Caco-2 (cell line): ENCODE results near the gene TPSG1. TPM values are rescaled to one million over a fixed set of nuclear protein-coding genes. Genes with fewer than 3 reads are reported as not detected.

Experiments
- BruUV-seq: library from RNA; stranded (reverse); fragments of 400-500 nt; replicated peaks from 2 replicates; lab custom pipeline; 2021; lab: Mats Ljungman, UMichigan
- CTCF ChIA-PET: fragments of 300-600 bp; sonication (Branson Sonifier 250); formaldehyde crosslinking; loops from one replicate; lab custom pipeline; 2022; ENCODE audit warnings: antibody characterized with exemption; lab: Charles Lee
- POLR2A ChIA-PET: fragments of 300-600 bp; sonication (Branson Sonifier 250); formaldehyde crosslinking; loops from one replicate; lab custom pipeline; 2022; ENCODE audit warnings: antibody characterized with exemption; lab: Charles Lee
- DNase-seq, 2 experiments: peaks; one replicate each; pipeline versions ENCODE4 v3.0.0 to v3.0.0-alpha.2; 2020 to 2022
- H3K27me3 ChIP-seq: replicated peaks from 2 replicates; pipeline ENCODE4 v1.6.0; 2011; ENCODE audit warnings: low read length; ENCODE audit not compliant: control insufficient read depth, insufficient read depth
- H3K36me3 ChIP-seq: 2 replicates; pipeline ENCODE4 v1.5.1; 2011; ENCODE audit warnings: low read length; ENCODE audit not compliant: control insufficient read depth, insufficient read depth
- H3K4me1 ChIP-seq: fragments of 250-450 bp; sonication (Bioruptor Pico); 2 replicates; pipeline ENCODE4 v1.5.1; 2020; ENCODE audit warnings: mild to moderate bottlenecking
- H3K4me3 ChIP-seq: 2 replicates; pipeline ENCODE4 v1.5.1; 2011; ENCODE audit warnings: low read depth, mild to moderate bottlenecking, control low read depth, low read length
- H3K9me3 ChIP-seq: fragments of 250-450 bp; sonication (Bioruptor Pico); 2 replicates; pipeline ENCODE4 v1.5.1; 2020; ENCODE audit warnings: mild to moderate bottlenecking, moderate library complexity
- H3K27ac Mint-ChIP-seq: one replicate; pipeline ENCODE4 v1.8.0; 2022; ENCODE audit warnings: mixed read lengths; ENCODE audit not compliant: unreplicated experiment
- H3K27me3 Mint-ChIP-seq: one replicate; pipeline ENCODE4 v1.8.0; 2022; ENCODE audit warnings: mixed read lengths; ENCODE audit not compliant: insufficient read depth, unreplicated experiment
- H3K36me3 Mint-ChIP-seq: one replicate; pipeline ENCODE4 v1.8.0; 2022; ENCODE audit warnings: mild to moderate bottlenecking, mixed read lengths; ENCODE audit not compliant: insufficient read depth, unreplicated experiment
- H3K4me1 Mint-ChIP-seq: one replicate; pipeline ENCODE4 v1.8.0; 2022; ENCODE audit warnings: low read depth, mixed read lengths; ENCODE audit not compliant: unreplicated experiment
- H3K4me3 Mint-ChIP-seq: one replicate; pipeline ENCODE4 v1.8.0; 2022; ENCODE audit warnings: mild to moderate bottlenecking, moderate library complexity, mixed read lengths; ENCODE audit not compliant: unreplicated experiment
- H3K9me3 Mint-ChIP-seq: one replicate; pipeline ENCODE4 v1.8.0; 2022; ENCODE audit warnings: mixed read lengths; ENCODE audit not compliant: unreplicated experiment
- intact Hi-C: fragments of 100-400 bp; cut with micrococcal nuclease; formaldehyde crosslinking; loops from one replicate; pipeline ENCODE4 v1.10.0; 2022; ENCODE audit not compliant: unreplicated experiment
- total RNA-seq: library from RNA; stranded (reverse); gene quantifications from 2 replicates; pipeline ENCODE4 v1.2.3, GENCODE V29; 2022
- TF ChIP-seq, protein P1 (sequence below), 2 experiments: fragments of 200-600 bp in 1 of 2; IDR thresholded peaks; 1 replicate in 1 of 2; 2 replicates in 1 of 2; pipeline versions ENCODE4 v1.5.1 to v1.8.0; 2011 to 2022; ENCODE audit warnings: antibody characterized with exemption in 1 of 2, control low read depth in 1 of 2, inconsistent platforms in 1 of 2, low read depth in 1 of 2, low read length in 1 of 2, mild to moderate bottlenecking in 1 of 2, moderate library complexity in 1 of 2; ENCODE audit not compliant: insufficient read depth in 1 of 2, severe bottlenecking in 1 of 2, unreplicated experiment in 1 of 2

Gene TPSG1
- total RNA-seq, 1 experiment from 2014 or later, result not detected

GRCh38 chr16:1198194-1198593 is 26.9 kb downstream of the TPSG1 start:
- peaks cover 6% of the 10 kb centered on the region for H3K36me3 Mint-ChIP-seq
- Histone ChIP-seq H3K36me3 (no peaks in the 10 kb centered on the region; the same call in 1 of the 2 replicates), H3K27me3 (no peaks in the 10 kb centered on the region), H3K9me3 (no peaks in the 10 kb centered on the region), H3K4me3 (no peak overlapping the region), H3K4me1 (no peaks in the 10 kb centered on the region)
- H3K9me3 Mint-ChIP-seq, result no peaks in the 10 kb centered on the region
- TF ChIP-seq, protein P1, sequence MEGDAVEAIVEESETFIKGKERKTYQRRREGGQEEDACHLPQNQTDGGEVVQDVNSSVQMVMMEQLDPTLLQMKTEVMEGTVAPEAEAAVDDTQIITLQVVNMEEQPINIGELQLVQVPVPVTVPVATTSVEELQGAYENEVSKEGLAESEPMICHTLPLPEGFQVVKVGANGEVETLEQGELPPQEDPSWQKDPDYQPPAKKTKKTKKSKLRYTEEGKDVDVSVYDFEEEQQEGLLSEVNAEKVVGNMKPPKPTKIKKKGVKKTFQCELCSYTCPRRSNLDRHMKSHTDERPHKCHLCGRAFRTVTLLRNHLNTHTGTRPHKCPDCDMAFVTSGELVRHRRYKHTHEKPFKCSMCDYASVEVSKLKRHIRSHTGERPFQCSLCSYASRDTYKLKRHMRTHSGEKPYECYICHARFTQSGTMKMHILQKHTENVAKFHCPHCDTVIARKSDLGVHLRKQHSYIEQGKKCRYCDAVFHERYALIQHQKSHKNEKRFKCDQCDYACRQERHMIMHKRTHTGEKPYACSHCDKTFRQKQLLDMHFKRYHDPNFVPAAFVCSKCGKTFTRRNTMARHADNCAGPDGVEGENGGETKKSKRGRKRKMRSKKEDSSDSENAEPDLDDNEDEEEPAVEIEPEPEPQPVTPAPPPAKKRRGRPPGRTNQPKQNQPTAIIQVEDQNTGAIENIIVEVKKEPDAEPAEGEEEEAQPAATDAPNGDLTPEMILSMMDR (IDR thresholded peaks at IDR 0.05; ENCODE audit: insufficient read depth in 1 of 2, low read depth in 1 of 2, low read length in 1 of 2, severe bottlenecking in 1 of 2, unreplicated experiment in 1 of 2), result no peak
- BruUV-seq, result no TSS peak
- POLR2A ChIA-PET, result no interaction called here
- no peaks in the 10 kb centered on the region for H3K4me1 Mint-ChIP-seq
- H3K27me3 Mint-ChIP-seq, result no peaks in the 10 kb centered on the region
- intact Hi-C loops, result no loop called here
- no peak overlapping the region for H3K27ac Mint-ChIP-seq
- CTCF ChIA-PET, result no interaction called here
- DNase-seq, result no peak
- no peak overlapping the region for H3K4me3 Mint-ChIP-seq

DNA sequence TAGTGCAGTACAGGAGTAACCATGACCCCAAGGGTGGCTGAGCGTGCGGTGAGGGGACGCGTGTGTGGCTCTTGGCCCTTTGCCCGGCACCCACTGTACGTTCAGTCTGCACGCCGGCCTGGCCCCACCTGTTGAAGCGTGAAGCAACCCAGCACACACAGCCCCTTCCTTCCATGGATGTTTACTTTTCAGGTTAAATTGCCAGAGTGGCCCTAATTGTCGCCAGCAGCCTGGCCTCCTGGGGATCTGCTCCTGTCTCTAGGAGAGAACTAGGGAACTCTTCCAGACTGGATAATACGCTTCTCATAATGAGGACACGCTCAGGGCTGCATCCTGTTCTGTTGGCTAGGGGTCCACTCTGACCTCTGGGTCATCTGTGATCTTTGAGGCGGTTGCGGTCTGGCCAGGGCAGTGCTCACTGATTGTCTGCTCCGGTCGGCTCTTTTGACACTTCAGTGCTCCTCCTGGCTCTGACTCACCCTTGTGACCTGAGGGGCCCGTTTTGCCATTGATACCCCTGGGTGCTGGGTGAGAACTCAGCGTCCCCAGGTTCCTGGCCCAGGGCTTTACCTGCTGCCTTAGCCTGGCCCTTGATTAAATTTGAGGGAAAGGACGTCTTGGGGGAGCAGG is 27.7 kb downstream of the TPSG1 start:
- intact Hi-C loops, result no loop called here
- no peak overlapping the region for H3K27ac Mint-ChIP-seq
- H3K4me3 Mint-ChIP-seq, result no peak overlapping the region
- no peaks in the 10 kb centered on the region for H3K4me1 Mint-ChIP-seq
- DNase-seq, result no peak
- ChIA-PET CTCF (no interaction called here), POLR2A (no interaction called here)
- Histone ChIP-seq H3K36me3 (no peaks in the 10 kb centered on the region; the same call in 1 of the 2 replicates), H3K27me3 (no peaks in the 10 kb centered on the region), H3K9me3 (no peaks in the 10 kb centered on the region), H3K4me1 (no peaks in the 10 kb centered on the region), H3K4me3 (no peak overlapping the region)
- H3K27me3 Mint-ChIP-seq, result no peaks in the 10 kb centered on the region
- H3K36me3 Mint-ChIP-seq, result peaks cover 6% of the 10 kb centered on the region
- TF ChIP-seq, protein P1 (IDR thresholded peaks at IDR 0.05; ENCODE audit: insufficient read depth in 1 of 2, low read depth in 1 of 2, low read length in 1 of 2, severe bottlenecking in 1 of 2, unreplicated experiment in 1 of 2), result no peak
- no peaks in the 10 kb centered on the region for H3K9me3 Mint-ChIP-seq
- no TSS peak for BruUV-seq

DNA sequence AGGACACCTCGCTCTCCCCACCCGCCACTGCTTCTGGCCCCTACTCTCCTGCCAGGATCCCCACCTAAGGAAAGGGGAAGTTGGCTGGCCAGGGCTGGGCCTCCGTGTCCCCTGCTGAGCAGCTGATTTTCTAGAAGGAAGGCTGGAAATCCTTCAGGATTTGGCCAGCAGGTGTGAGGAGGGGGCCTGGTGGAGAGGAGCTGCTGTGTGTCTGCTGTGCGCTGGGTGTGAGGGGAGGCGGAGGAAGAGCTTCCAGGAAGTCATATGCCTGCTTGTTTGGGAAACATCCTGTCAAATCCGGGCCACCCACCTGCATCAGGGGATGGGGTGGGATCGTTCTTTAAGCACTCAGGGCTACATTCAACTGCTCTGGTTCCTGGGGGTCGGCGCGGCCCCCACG is 28.6 kb downstream of the TPSG1 start:
- no peaks in the 10 kb centered on the region for H3K9me3 Mint-ChIP-seq
- no peaks in the 10 kb centered on the region for H3K9me3 ChIP-seq
- no peaks in the 10 kb centered on the region for H3K4me1 Mint-ChIP-seq
- no peaks in the 10 kb centered on the region for H3K27me3 ChIP-seq
- POLR2A ChIA-PET, result no interaction called here
- no peaks in the 10 kb centered on the region for H3K4me1 ChIP-seq
- TF ChIP-seq, protein P1 (IDR thresholded peaks at IDR 0.05; ENCODE audit: insufficient read depth in 1 of 2, low read depth in 1 of 2, low read length in 1 of 2, severe bottlenecking in 1 of 2, unreplicated experiment in 1 of 2), result no peak
- H3K36me3 ChIP-seq, result no peaks in the 10 kb centered on the region; the same call in 1 of the 2 replicates
- no peak overlapping the region for H3K4me3 ChIP-seq
- no TSS peak for BruUV-seq
- no peak overlapping the region for H3K27ac Mint-ChIP-seq
- no peak for DNase-seq
- no peaks in the 10 kb centered on the region for H3K27me3 Mint-ChIP-seq
- CTCF ChIA-PET, result no interaction called here
- intact Hi-C loops, result no loop called here
- H3K36me3 Mint-ChIP-seq, result peaks cover 6% of the 10 kb centered on the region
- H3K4me3 Mint-ChIP-seq, result no peak overlapping the region
